GM18909 (cell line): Measurements from ENCODE around the gene PIGN.

Experiments
- ATAC-seq: cut with Tn5 transposase; IDR thresholded peaks from one replicate; pipeline ENCODE4 v1.9.1; 2021; ENCODE audit warnings: mild to moderate bottlenecking; ENCODE audit not compliant: unreplicated experiment, poor library complexity

PIGN gene

DNA sequence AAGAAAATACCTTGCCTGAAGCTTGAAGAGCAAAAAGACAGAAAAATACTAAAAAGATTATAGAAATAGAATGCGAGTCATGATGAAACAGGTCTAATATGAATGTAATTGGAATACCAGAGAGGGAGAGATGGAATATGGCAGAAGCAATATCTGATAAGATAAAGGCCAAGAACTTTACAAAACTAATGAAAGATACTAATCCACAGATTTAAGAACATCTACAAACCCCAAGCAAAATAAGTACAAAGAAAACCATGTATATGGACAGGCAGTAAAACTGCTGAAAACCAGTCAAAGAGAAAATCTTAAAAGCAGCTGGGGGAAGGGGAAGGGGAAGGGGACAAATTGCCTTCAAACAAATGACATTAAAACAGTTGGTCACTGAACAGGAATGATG is 67.0 kb downstream of the PIGN start:
- ATAC-seq = no peak

DNA sequence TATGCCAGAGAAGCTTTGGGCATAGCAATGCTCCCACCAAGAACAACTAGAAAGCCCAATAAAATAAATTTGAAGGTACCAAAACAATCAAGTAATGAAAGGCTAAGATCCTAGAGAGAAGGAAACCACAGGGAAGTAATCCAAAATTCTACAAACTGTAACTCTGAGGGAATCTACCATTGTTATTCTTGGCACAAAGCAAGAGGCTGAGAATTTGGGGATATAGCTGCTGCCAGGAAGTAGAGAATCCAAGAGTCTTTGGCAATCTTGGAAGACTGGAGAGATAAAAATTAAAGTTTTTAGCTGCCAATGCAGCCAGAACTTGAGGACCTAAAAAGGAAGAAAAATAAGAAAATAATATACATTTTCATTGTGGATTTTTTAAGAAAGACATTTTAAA is 68.5 kb downstream of the PIGN start:
- no peak for ATAC-seq

DNA sequence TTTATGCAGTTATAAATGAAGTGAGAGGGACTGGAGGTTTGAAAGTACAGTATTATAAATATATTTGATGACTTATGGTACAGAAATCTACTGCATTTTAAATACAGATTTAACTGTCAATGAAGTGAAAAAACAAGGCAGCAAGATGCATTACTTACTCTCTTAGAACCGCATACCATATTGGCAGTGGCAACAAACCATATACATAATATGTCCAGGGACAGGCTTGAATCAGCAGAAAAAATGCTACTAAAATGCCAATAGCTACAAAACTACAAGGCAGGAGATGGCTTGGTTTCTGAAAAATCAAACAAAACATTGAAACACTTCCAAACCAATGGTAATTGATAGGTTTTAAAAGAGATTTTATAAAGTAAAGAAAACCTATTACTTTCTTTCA is 77.2 kb downstream of the PIGN start:
- no peak for ATAC-seq

DNA sequence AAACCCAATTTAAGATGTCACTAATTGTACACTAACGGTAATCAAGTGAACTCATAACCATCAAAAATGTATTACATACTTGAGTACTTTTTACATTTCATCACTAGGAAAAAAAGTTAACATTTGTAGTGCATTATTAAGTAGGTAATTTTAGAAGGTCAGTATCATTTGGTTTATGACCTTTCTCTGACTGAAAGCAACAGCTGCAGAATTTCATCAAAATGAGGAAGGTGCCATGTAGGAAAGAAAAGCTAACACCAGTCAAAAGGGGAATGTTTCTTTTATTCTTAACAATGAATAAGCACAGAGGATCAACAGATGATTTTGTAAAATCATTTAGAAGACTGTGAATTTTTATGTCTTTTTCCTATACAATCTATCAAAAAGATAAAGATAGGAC is 79.0 kb downstream of the PIGN start:
- ATAC-seq = no peak

DNA sequence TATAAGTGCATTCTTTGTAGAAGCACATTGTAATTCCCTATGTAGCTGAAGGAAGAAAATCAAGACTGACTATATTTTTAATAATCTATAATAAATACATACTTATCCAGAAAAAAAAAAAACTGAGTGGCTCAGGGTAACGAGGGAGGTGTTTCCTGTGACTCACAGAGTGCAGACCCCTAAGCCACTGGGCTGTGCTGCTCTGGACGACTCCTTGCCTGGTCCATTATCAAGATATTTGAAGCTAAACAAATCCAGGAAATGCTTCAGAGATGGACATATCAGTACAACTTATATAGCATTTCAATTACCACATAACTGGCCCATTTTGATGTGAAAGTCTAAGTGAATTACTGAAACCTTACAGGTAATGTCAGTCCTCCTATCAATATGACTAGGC is 80.6 kb downstream of the PIGN start:
- ATAC-seq = no peak

DNA sequence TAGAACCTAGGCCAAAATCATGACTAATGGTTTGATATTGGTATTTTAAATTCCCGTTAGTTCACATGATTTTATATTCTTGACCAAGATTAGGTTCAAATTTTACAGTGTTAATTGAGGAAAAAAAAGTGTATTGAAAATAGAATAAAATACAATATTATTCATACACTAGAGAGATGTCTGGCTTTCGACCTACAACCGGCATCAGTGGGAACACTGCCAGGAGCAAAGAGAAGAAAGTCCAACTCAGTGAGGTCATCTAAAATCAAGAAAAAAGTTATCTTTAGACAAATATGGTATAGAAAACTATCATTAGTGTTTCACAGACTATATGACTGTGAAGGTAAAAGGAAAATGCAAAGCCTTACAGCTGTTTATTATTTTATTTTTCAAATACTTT is 81.5 kb downstream of the PIGN start:
- no peak for ATAC-seq

DNA sequence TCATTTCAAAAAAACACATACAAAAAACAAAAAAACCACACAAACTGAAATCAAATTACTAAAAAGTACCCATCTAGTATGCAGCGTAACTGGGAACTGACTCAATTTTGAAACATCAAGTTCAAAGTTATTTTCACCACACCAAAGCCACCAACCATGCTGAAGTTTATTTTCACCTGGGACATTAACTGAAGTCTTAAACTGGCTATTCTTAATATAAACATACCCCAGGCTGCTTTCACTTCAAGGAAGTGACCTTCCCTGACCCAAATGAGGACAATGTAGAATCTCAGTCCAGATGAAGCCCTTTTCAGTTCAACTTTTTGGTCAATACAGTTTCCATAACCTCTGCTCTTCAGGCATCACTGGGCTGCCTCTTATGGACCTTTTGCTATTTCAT is 84.6 kb downstream of the PIGN start:
- peak; percentile 71 for ATAC-seq

DNA sequence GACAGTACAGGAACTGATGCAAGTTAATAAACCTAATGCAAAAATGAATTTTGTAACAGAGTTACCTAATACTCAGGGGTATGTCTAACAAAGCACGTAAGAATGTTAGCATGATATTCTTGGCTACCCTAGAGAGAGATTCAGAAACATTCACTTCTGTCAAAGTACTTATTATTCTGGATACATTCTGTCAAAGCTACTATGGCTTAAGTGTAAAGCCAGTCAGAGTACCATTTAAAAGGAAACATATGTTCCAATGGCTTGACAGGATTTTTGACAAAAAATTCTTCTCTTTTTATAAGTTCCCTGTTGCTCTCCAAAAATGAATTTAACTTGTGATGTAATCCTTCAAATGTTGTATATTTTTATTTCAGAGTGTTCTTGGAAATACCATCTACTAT is 85.5 kb downstream of the PIGN start:
- no peak for ATAC-seq

DNA sequence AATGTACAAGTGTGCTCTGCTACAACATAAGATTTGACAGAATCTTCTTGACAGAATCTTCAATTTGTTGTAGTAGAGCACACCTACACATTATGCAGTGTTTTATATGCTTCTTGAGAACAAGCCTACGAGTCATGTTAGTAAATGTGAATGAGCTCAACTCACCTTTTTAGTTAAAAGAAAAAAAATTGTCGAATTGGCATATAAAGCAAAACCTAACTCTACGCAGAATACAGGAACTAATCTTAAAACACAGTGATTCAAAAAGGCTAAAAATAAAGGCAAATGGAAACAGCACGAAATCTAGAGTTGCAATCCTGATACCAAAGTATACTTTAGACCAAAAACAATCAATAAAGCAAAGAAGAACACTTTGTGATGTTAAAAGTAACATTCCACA is 87.9 kb downstream of the PIGN start:
- no peak for ATAC-seq

DNA sequence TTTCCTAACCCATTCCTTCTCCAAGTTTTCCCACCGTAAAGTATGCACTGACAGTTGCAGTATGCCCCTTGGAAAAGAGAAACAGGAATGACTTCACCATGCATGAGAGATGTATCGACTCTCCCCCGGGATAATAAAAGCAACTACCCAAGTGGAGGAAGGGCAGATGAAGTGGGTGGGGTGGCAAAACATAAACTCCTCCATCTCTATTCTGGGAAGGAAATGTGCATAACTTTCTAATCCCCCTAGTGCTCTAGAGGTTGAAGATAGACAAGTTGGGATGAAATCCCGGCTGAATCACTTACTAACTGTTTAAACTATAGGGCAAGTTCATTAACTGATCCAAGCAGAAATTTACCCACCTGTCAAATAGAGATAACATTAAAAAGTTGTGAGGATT is 89.2 kb downstream of the PIGN start:
- ATAC-seq = no peak

DNA sequence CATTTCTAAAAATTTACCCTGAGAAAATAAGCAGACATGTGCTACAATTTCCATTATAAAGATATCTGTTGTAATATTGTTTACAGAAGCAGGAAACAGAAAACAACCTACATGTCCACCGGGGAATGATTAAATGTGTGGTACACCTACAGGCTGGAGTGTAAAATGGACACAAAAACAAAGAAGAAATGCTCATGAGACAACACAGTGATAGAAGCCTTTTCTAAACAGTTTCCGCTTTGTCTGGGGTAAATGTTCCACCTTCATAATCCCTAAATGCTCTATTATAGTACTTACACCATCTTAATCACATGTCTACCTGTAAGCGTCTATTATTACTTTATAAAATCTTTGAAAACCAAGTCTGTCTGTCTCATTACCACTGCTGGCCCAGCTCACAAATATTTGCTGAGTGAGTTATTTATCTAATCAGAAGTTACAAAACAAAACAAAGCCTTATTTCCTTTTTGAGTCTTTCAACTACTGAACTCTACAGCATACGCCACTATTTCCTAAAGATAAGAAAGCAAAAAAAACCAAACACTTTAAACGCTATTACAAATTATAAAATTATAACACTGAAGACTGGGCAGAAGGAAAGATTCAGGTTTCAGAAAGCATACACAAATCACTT is 95.3 kb downstream of the PIGN start:
- ATAC-seq = no peak

DNA sequence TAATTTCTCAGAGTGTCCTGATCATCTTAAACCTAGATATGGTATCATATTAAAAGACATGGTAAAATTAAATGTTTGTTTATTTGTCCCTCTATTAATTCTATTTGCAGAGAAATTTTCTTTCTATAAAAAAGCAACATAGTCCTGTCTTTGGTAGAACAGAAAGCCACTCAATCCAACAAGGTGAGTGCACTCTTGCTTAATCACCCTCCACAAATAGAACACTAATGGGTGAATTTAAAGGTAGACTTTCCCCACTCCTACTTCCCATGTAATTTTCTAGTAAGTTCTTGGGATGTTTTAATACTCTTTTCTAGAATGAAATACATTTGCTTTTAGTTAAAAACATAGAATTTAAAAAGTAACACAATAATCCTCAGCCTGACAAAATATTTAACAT is 97.7 kb downstream of the PIGN start:
- ATAC-seq = no peak

DNA sequence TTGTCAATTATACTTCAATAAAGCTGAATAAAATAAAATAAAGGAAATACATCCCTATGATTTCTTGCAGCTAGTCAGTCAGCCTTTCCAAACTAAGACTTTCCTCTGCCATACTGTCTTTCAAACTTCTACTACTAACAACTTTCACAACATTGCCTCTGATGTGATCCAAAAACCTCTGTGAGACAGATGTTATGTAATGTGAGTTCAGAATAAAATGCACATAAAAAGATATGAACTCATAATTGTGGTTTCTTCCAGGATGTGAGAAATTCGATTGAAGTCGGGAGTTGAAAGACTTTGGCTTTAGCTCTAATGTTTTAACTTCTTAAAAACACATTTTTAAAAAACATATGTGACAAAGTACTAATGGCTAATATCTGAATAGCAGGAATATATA is 98.7 kb downstream of the PIGN start:
- no peak for ATAC-seq

DNA sequence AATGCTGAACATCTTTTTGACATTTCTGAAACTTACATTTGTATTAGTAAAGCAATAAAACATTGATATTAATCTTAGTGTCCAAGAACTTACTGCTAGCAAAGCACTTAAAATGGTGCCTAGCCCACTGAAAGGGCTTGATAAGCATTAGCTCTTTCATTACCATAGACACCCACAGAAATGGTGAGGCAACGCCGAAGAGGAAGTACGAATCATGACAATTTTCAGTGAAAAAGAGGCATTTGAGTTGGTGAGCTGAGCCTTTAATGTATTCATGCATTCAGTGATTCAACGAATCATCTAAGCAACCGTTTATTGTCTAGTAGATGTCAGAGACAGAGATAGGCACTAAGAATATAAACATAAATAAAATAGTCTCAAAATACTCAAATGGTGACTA is 101.1 kb downstream of the PIGN start:
- ATAC-seq = no peak

DNA sequence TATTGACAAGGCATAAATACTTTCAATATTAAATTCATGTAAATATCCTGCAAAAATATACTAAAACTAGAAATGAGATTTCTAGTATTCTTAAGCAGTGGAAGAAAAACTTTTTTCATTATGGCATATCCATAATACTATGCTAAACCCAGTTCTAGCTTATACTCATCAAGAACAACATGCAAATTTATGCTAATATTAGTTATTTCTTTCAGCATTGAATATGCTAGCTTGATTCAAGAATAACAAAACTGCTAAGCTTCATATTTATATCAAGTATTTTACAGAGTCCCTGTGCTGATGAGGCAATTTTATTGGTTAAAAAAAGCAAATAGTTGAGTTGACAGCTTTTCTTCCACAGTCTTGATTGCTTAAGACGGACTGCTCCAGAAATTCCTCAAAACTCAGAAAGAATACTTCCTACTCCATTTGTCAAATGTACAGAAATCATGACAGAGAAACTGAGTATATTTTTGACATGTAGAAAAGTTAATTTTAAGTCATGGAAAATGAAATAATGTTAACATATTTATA is 105.0 kb downstream of the PIGN start:
- ATAC-seq = no peak

DNA sequence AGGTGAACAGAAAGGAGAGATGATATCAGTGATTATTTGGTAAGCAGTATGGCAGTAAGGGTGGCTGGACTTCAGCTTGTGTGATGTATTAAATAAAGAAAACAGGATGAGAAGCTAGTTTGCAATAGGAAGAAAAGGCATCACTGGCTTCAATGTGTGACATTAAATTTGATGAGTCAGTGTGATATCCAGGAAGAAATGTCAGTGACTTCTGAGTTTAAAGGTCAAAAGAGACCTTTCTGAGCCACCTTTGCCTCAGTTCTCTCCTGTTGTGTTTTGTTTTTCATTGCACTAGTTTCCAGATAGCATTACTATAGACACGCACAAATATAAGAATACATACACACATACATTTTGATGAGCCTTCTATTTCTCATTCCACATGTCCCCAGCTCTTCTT is 105.6 kb downstream of the PIGN start:
- ATAC-seq = no peak

DNA sequence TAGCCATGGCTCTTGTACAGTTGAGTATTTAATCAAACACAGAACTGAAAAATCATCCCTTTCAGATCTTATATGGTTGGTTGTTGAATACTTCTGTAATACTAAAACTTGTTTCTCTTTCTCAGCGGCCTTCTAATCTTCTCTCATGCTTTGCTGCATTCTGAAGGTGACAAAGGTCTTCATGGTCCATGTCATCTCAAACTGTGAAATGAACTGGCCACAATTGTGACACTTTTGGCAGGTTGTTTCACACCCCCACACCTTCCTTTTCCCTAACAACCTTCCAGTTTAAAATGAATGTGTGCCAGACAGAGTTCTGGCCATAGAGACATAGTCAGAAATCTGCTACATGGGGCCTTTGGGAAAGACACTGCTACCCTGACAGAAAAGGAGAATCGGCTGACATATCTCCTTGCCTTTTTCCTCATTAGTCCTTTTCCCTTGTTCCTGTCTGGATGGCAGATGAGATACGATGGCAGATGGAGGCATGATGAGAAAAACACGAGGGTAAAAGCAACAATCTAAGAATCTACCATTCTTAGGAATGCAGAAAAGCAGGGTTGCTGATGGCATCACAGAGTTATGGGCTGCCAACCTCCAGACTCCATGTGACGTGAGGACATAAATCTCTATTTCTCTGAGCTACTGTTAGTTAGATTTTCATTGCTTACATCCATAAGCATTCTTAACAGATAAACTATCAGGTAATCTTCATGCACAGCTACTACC is 106.5 kb downstream of the PIGN start:
- ATAC-seq = no peak

DNA sequence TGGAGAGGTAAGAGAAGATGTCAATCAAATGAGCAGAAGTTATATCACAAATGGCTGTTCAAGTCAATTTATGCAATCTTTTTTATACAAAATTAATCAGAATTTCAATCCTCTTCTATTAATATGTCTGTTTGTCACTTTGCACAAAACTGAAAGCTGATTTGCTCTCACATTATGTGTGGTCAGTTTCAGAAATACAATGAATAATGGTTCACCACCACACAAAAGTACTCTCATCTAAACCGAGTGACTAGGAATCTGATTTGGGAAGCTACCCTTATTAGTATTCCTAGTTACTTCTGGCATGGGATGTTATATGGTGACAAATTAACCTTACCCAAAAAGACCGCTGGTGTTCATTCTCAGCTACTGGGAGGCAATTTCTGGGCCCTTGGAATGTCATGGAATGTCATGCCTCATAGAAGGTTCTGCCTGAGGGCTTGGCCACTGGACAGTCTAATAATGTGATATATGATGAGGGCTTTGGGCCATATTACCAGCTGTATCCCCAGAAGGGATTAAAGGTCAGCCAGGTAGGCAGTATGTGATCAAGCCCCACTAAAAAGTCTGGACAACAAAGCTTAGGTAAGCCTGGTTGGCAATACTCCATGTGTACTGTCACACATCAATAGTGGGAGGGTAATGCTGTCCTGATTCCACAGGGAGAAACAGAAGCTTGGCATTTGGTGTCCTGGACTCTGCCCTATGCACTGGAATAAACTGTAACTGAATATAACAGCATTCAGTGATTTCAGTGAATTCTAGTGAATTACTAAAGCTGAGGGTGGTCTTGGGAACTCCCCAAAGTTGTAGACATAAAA is 113.2 kb downstream of the PIGN start:
- no peak for ATAC-seq

DNA sequence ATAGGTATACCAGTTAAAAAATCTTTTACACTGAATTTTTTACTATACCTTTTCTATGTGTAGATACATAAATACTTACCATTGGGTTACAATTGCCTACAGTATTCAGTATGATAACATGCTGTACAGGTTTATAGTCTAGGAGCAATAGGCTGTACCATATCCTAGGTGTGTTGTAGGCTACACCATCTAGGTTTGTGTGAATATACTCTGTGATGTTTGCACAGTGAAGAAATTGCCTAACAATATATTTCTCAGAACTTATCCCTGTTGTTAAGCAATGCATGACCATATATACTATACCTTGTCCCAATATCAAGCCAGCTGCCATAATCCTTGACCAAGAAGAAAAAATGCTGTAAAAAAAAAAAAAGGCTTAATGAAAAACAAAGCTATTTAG is 114.5 kb downstream of the PIGN start:
- ATAC-seq = no peak

DNA sequence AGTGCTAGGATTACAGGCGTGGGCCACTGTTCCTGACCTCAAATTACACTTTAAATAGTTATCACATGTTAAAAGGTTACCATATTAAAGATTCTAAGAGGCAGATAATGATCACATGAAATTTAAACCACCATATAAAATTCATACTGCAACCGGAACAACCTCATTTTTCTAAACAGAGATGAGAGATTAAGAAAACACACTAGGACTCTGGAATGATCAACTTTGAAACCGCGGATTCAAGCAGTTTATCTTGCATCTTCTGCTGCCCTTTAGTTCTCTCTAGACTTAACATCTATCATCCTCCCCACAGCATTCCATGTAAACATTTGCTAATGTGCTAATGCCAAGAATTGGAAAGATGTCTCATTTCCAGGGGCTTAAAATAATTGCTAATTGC is 115.8 kb downstream of the PIGN start:
- no peak for ATAC-seq

DNA sequence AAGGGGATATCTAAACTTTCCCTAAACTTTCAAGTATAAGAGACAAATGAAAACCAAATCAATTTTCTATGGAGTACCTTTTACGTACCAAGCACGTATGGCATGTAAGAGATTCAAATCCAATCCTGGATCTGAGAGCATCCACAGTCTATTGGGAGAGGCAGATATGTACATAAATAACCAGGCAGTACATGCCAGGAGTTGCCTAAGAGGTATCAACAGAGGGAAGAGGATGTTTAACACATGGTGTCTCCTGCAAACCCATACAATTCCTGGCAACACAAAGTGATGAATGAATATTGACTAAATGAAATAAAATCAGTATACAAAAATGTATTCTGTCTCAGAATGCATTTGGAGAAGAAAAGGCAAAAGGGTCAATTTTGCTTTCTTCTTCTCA is 116.6 kb downstream of the PIGN start:
- no peak for ATAC-seq
